Hematopoietic multipotent progenitor cell (in vitro differentiated cells): ENCODE measurements around the gene TOM1L2. TPM values are rescaled to one million over a fixed set of nuclear protein-coding genes. Genes with fewer than 3 reads are reported as not detected.

Experiments used
- DNase-seq, 3 donors: peaks; one replicate each; pipeline ENCODE4 v3.0.0-alpha.2; 2011 to 2015; ENCODE audit warnings: low read depth in 2 of 3, low spot score in 2 of 3
- total RNA-seq: library from RNA; depleted of rRNA; stranded (reverse); fragments of >200 nt; gene quantifications from one replicate; pipeline ENCODE4 v1.2.3, GENCODE V29; 2012

TOM1L2 gene
- total RNA-seq, 1 donor: 23.4 TPM

GRCh38 chr17:17902376-17902775 lies 69.8 kb downstream of the TOM1L2 start:
- DNase-seq: no peak

GRCh38 chr17:17900615-17901520 lies 71.3 kb downstream of the TOM1L2 start:
- no peak for DNase-seq

- no peak for DNase-seq
These were observed 72.7 kb downstream of the TOM1L2 start for GRCh38 chr17:17899486-17899885.

GRCh38 chr17:17898673-17899072 lies 73.5 kb downstream of the TOM1L2 start:
- DNase-seq: no peak

- DNase-seq: no peak
These were observed 74.8 kb downstream of the TOM1L2 start for GRCh38 chr17:17897442-17897841.

GRCh38 chr17:17896746-17897145 lies 75.5 kb downstream of the TOM1L2 start:
- DNase-seq: no peak

GRCh38 chr17:17893801-17894644 lies 78.2 kb downstream of the TOM1L2 start:
- DNase-seq: no peak

- no peak for DNase-seq
These were observed 79.5 kb downstream of the TOM1L2 start for GRCh38 chr17:17892731-17893130.

- DNase-seq: no peak
These were observed 80.2 kb downstream of the TOM1L2 start for GRCh38 chr17:17892009-17892408.

GRCh38 chr17:17890773-17891759 lies 81.1 kb downstream of the TOM1L2 start:
- peak; percentile 13 to 66 (median 49) for DNase-seq

- DNase-seq: no peak
These were observed 82.3 kb downstream of the TOM1L2 start for GRCh38 chr17:17889922-17890321.

GRCh38 chr17:17888821-17889220 lies 83.4 kb downstream of the TOM1L2 start:
- no peak for DNase-seq

GRCh38 chr17:17888371-17888770 lies 83.8 kb downstream of the TOM1L2 start:
- no peak for DNase-seq

- no peak for DNase-seq
These were observed 84.4 kb downstream of the TOM1L2 start for GRCh38 chr17:17887752-17888304.

- DNase-seq: no peak
These were observed 85.5 kb downstream of the TOM1L2 start for GRCh38 chr17:17886726-17887125.

GRCh38 chr17:17886226-17886625 lies 86.0 kb downstream of the TOM1L2 start:
- no peak for DNase-seq

GRCh38 chr17:17884391-17885357 lies 87.5 kb downstream of the TOM1L2 start:
- no peak for DNase-seq

- no peak for DNase-seq
These were observed 88.4 kb downstream of the TOM1L2 start for GRCh38 chr17:17883801-17884200.

GRCh38 chr17:17882082-17882581 lies 90.1 kb downstream of the TOM1L2 start:
- no peak for DNase-seq
